Stimulated activated CD8-positive, alpha-beta memory T cell treated with anti-CD3 and anti-CD28 coated beads, Interleukin-7, amount 100 ng/mL, for 1 hour (primary cell): ENCODE measurements around the gene ELOVL7.
"Not testable (repeated sequence)": the region's sequence is repeated elsewhere in the genome, so short reads cannot be mapped to it uniquely, and the experiment has no call there.

Experiments used
- DNase-seq, 2 donors: peaks; one replicate each; pipeline ENCODE4 v3.0.0-alpha.2; 2020; ENCODE audit warnings: low read depth in 2 of 2

The ELOVL7 gene

DNA sequence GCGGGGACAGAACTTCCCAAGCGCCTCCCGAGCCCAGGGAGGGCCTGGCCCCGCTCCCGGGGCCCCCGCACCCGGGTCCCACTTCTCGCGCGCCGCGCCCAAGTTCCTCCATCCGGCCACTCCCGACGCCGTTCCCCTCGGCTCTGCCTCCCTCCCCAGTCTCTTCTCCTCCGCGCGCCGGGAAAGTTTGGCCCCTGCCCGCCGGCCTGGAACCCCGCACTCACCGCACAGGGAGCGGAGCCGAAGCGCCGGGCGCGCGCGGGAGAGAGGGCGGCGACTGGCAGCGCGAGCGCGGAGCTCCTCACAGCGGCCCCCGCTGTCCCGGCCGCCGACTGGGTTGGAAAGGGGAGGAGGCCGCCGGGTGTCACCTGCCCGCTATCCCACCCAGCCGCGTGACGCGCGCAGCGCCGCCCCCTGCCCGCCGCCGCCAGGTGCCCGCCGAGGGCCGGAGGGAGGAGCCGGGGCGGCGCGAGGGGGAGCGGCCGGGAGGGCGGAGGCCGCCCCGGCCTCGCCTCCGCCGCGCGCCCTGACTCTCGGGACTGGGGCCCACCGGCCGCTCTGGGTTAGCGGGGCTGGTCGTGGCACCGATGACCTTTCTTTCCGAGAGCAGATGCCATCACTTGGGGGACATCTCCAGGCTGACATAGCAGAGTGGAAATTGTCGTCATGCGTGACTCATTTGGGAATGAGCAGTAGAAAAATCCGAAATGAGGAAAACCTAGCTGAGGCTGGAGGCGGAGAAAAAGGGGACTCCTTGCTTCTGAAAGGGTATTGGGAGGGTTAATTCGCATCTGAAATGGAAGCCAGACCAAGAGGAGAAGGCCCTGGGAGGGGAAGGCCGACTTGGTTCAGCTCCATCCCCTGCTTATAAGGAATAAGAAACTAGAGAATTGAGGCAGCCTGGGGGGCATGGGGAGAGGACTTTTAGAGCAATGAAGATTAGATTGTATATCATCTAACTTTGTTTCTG lies at the start of gene ELOVL7:
TSS of gene ELOVL7 (minus strand) at position 334 of the 970 bp plus-strand sequence. CDS start 56,872 bp downstream, outside the sequence.
- DNase-seq, result no peak

DNA sequence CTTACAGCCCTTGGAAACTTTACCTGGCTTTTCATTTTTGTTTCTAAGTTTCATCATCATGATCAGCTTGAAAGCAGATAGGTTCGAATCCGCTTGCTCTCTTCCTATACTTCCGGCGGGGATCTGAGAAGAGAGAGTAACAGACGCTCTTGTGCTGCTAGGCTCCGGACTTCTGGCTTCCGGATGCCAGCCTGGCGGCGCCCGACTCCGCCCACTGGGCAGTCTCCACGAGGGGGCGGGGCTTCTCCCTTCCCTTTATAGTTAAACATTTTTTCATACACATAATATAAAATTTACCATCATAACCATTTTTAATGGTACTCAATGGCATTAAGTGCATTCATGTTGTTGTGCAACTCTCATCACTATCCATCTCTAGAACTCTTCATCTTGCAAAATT lies 49.5 kb upstream of the ELOVL7 start:
- DNase-seq, result no peak

DNA sequence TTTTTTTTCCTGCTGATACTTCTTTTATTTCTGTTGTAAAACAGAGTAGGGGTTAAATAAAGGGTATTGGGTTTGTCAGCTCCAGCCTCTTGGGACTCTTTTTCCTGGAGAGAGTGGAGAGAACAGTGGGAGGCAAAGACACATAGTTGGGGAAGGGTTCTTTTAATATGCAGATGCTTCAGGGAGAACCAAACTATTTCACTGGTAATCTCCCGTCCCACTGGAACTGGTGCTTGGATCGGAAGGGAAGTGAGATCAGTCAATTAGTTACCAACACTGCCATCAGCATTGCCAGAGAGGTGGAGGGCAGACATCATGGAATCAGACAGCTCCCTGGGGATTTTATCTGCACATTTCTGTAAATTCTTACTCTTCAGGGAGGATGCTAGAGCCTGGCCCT lies 47.6 kb upstream of the ELOVL7 start:
- DNase-seq, result no peak

DNA sequence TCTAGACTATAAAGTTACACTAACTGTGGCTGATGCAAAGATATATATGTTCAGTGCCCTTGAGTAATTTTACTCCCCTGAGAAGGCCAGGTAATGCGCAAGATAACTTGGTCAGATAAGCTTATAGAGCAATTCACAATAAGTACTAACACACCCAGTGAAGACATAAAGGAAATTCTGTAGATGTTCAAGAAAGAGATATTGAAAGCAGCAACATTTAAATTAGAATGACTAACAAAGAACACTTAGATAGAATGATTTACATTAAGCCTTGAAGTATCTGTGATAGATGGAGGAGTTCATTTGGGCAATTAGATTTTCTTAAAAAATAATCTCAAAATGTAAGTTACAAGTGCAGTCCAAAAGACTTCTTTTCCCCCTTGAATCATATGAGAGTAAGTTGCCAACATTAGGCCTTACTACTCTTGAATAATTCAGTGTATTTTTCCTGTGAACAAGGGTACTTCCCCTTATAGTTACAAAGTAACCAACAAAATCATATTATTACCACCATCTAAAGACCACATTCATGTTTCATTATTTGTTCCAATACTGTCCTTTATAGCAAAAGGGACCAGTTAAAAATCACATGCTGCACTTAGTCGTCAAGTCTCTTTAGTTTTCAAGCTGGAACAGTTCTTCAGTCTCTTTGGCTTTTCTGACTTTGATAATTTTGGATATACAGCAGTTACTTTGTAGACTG lies 44.4 kb upstream of the ELOVL7 start:
- no peak for DNase-seq

DNA sequence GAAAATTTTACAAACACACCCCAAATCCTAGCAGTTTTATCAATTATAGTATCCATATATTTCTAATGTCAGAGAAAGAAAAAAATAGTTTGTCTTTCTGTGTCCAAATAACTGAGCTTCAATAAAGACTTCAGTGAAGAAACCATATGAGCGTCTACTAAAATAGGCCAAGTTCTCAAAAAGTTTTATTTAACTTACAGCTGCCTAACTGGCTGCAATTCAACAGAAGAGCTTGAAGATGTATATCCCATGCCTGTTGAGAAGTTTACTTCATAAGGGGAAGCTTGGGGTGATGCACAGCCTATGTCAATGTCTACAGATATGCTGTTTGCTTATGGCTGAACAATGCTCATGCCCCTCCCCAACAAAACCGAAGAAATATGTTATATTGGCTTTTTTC lies 43.7 kb upstream of the ELOVL7 start:
- no peak for DNase-seq

DNA sequence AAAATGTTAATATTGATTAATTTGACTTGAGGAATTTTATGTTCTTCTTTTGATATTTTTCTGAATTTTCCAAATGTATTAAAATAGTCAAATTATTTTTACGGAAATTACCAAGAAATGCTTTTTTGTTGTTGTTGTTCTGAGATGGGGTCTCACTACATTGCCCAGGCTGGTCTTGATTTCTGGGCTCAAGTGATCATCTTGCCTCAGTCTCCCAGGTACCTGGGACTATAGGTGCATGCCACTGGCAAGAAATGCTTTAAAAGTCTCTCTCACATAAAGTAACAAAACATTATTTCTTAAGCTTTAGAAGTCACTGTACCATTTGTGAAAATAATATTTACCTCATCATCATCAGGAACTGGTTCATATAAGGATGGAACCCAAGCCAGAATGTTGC lies 43.0 kb upstream of the ELOVL7 start:
- DNase-seq, result no peak

DNA sequence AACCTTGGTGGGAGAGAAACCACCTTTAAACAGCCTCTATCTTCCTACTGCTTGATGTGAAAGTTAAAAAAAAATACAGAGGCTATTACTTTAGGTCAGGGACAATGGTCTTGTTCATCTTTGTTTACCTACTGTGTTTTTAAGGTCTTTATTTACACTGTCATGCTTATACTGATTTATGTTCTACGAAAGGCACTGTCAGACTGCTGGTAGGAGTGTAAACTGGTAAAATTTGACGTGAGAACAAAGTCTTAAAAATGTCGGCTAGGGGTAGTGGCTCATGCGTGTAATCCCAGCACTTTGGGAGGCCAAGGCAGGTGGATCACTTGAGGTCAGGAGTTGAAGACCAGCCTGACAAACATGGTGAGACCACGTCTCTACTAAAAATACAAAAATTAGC lies 42.1 kb upstream of the ELOVL7 start:
- no peak for DNase-seq

DNA sequence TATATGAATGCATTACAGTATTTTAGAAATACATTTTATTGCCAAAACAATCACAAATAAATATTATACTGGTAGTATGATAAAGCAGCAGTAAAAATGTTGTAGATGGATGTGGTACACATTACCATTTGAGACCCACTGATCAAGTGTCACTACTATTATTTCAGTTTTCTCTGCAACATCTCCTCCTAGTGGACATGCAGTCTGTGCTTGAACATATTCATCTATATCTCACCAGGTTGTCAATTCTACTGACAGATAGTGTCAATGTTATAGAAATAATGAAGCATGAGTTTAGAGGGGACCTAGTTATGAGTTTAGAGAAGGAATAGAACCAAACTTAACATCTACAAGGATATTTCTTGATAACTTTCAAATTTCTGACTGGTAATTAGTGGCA lies 39.2 kb upstream of the ELOVL7 start:
- DNase-seq, result no peak

DNA sequence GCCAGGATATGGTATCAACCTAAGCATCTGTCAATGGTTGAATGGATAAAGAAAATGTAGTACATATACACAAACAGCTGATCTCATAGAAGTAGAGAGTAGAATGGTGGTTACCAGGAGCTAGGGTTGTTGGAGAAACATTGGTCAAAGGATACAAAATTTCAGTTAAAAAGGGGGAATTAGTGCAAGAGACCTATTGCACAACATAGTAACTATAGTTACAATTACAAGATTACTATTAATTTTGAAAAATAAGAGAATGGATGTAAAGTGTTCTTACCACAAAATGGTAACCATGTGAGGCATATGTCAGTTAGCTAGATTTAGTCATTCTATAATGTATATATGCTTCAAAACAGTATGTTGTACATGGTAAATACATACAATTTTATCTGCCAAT lies 28.8 kb upstream of the ELOVL7 start:
- no peak for DNase-seq

DNA sequence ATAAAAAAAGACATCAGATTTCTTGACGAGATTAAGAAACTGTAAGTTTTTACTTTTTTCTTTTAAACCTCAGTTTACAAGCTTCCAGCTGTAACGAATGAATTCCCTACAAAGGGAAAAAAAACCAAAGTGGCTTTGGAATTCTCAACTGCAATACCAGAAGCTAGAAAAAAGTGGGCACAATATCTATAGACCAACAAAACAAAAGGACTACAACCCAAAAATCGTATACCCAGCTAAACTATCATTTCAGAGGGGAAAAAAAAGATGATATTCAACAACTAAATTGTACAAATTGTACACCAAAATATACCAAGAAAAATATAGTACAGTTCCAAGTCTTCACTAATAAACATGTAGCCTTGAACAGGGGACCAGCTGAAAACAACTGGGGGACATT lies 26.8 kb upstream of the ELOVL7 start:
- no peak for DNase-seq

DNA sequence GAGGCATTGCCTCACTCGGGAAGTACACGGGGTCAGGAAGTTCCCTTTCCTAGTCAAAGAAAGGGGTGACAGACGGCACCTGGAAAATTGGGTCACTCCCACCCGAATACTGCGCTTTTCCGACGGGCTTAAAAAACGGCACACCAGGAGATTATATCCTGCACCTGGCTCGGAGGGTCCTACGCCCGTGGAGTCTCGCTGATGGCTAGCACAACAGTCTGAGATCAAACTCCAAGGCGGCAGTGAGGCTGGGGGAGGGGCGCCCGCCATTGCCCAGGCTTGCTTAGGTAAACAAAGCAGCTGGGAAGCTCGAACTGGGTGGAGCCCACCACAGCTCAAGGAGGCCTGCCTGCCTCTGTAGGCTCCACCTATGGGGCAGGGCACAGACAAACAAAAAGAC lies 16.5 kb upstream of the ELOVL7 start:
- not testable (repeated sequence) for DNase-seq

DNA sequence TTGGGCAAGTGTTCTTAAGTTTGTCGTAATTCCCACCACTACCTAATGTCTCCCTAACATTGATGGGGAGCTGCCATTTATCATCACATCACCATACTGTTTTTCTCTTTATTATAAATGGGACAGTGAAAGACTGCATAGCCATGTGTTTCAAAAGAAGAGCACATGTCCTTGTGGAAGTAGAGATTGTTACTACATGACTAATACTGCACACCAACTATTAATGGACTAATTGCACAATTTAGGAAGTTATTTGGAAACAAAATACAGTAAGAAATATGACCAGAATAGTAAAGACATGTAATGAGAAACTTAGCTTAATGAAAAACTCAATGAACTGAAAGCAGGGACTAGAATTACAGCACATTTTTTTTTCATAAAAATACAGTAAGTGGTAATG lies 12.0 kb upstream of the ELOVL7 start:
- no peak for DNase-seq

DNA sequence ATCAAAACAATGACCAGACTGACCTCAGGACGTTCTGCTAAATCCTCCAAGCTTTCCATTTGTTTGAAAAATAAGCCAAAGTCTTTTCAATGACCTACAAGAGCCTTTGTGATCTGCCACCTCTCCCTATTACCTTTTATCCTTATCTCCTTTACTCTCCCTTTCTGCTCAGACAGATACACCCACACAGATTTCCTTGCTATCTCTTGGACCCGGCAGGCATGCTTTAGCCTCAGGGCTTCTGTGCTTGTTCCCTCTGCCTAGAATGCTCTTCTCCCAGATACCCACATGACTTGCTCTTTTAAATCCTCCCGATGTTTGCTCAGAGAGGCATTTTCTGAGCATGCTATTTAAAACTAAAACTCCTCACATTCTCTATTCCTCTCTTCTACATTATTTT lies 8.9 kb upstream of the ELOVL7 start:
- DNase-seq, result no peak

DNA sequence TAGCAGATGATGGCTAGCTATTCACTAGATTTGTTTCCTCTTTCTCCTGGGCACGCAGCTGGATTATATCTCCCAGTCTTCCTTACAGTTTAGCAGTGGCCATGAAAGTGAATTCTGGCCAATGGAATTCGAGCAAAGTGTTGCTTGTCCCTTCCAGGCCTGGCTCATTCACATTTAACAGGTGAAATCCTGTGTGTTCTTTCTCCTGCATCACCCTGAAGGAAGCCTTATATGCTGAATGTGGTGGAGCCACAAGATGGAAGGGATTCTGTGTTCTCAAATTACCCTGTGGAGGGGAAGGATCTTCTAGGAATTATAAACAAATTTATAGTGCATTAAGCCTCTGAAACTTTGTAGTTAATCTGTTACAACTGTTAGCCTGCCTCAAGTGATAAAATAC lies 8.2 kb upstream of the ELOVL7 start:
- no peak for DNase-seq

DNA sequence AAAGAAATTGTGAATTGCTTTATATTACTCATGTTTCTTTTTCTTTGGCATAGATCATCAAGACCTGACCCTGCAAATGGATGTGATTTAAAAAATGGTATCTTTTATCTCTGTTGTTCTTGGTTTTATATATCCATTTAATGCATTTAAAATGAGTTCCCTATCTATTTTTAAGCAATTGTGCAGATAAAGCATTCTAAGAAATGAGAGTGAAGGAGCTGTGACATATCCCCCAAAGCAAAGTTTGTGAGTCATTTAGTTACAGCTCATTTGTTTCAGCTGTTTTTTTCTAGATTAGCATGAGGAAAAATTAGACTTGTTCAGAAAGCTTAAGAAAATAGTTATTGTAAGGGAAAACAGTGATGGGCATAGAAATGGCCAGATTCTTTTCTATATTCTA lies 7.6 kb upstream of the ELOVL7 start:
- DNase-seq, result no peak

DNA sequence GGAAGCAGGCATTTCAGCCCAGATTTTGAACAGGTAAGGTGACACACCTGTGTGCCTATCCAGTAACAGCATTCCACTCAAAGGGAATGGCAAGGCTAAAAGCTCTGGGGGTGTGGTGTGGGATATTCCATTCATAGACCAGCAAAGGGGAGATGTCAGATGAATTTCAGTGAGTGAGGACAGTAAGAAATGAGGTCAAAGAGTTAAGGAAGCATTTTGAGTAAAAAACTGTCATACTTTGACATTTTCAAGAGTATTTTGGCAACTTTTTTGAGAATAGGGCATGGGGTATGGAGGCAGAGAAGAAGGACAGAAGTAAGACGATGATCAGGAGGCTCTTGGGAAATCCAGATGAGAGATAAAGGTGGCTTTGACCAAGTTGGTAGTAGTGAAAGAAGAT lies 2.2 kb upstream of the ELOVL7 start:
- DNase-seq, result no peak

DNA sequence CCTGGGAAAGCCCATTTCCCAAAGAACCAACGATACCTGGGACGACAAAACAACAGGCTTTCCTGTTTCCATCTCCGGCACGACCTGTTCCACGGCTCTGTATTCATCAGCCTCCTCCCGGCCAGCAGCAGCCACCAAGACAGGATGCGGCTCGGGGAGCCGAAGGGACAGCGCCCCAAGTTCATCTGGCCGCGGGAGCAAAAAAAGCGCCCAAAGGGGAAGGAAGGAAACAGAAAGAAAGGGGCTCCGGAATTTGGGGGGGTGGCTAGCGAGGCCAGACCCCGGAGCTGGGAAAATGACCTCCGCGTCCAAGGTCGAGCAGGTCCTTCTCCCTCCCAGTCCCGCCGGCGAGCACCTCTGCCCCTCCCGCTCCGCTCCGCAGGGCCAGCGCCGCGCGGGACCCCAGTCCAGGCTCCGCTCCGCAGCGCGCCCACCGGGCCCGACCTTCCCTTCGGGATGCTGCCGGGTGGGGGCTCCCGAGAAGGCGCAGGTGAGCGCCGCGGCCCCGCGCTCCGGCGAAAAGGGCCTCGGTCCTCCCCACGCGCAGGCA lies 608 bp downstream of the ELOVL7 start:
- DNase-seq, result no peak

DNA sequence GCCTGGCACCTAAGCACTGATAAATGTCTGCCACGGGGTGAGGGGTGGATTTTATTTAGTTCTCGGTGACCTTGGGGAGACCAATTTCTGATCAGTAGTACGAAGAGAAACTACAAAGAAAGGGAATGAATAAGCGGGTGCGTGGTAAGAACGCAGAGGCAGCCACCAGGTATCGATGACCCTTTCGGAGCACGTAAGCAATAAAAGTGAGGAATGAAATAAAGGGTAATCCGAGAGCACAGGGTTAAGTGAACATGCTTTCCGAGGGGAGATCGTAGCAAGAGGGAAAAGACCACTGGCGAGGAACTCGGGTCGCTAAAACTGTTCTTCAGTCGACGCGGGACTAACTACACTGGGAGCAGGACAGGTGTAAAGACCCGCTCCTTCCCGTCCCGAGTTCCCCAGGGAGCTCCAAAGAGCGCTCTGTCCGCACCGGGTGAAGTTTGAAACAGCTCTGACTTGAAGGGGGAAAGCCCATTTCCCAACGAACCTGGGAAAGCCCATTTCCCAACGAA lies 1.1 kb downstream of the ELOVL7 start:
- no peak for DNase-seq

DNA sequence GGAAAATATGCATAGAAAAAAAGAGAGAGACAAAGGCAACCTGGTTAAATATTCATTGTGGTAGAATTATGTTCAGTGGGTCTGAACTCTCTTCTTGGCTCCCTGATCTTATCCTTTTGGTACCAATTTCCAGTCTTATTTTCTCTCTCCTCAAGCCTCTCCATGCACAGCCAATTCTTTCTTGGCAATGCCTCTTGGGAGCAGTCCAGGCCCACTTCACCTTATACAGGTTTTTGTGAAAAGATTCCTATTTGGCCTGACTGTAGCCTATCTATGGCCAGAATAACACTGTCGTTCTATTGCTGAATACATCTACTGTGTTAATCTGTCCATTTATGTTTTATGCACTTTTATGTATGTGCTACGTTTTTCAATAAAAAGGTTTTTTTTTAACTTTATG lies 2.7 kb downstream of the ELOVL7 start:
- no peak for DNase-seq

DNA sequence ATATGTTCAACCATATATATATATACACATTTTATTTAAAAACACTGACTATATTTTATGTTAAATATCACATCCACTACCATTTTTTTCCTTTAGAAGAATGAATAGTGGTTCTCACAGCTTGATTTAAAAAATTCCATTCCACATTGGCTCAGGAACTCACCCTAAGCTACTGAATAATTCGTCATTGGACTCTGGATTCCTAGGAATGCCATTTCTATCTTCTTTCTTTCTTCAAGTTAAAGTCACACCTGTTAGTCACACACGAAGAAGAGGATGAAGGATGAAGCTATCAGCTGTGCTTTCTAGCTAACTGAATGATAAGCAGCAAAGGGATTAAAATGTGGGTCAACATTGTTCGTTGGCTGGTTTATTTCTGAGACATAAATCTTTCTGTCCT lies 7.9 kb downstream of the ELOVL7 start:
- DNase-seq, result no peak

DNA sequence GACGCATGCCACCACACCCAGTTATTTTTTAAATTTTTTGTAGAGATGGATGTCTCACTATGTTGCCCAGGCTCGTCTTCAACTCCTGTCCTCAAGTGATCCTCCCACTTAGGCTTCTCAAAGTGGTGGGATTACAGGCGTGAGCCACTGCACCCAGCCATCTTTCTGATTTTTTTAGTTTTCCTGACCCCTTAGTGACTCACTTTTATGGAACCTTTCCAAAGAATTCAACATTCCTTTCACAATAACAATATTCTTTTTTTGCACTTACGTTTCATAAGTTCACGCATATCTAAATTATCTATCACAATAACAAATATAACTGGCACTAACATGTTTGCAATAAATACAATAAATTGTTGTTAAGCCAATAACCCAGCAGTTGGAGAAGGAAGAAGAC lies 8.5 kb downstream of the ELOVL7 start:
- DNase-seq, result no peak

DNA sequence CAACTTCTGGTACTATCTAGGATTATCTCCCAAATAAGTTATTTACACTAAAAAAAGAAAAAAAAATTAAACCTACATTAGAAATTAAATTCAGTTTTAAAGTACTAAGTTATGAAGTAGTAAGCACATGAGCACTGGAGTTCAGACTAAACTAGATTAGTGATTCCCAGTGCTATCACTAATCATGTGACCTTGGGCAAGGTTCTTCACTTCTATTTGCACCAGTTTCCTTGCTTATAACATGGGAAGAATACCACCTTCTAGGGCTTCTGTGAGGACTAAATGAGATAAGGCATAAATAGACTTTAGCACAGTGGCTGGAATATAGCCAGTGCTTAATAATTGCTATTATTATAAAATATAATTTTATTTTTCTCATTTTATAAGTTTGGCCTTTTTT lies 10.5 kb downstream of the ELOVL7 start:
- DNase-seq, result no peak
